ENCODE data around the gene NR4A1.
A peak's percentile ranks its signal among the peaks of the same experiment; 100 is the strongest.

Gene NR4A1

DNA sequence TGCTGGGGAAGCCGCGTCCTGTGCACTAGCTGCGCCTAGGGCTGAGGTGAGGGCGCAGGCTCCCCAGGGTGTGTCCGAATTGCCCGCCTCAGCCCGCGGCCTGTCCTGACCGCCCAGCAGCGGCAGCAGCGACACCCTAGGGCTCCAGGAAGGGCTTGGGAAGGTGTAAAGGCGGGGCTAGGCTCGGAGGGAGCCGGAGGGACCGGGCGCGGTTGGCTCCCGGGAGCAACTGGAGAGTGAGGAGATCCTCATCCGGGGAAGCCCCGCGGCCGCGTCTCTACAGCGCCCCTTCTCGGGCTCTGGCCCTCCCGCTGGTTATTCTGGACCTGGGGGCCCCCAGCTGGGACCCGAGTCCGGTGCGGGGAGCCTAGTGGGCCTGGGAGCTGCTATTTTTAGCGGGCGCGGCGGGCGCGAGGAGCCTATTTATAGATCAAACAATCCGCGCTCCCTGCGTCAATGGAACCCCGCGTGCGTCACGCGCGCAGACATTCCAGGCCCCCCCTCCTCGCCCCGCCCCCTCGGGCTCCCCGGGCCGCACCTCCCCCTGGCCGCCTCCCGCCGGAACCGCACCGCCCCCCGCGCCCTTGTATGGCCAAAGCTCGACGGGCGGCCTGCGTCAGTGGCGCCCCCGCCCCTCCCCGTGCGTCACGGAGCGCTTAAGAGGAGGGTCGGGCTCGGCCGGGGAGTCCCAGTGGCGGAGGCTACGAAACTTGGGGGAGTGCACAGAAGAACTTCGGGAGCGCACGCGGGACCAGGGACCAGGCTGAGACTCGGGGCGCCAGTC, at the start of gene NR4A1:
TSS of gene NR4A1 (plus strand) at position 685 of the 784 bp plus-strand sequence. CDS start 2,887 bp downstream, outside the sequence.
- peak; percentile 96 for DNase-seq (ENCODE audit: low spot score)

DNA sequence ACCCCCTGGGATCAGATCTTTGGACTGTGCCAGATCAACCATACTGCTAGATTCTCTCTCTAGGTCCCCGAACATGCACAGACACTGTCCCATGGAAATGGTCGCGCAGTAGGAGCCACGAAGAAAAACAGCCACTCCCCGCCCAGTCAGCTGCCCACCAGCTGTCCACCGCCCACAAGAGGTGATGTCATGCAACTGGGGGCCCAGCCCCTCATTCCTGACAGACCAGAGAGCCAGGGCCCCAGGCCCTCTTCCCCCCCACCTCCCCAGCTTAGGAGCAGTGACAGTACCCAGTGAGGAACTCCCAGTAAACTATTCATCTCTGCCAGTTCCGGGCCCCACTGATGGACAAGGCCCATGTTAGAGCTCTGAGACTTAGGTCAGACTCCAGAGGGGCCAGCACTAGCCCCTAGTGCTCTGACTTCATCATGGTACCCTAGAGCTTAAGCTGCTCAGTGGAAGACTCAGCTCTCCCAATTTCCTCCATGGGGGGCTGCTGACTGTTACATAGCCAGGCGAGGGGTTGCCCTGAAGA, 48.2 kb upstream of the NR4A1 start:
- DNase-seq (ENCODE audit: low spot score) = no peak

DNA sequence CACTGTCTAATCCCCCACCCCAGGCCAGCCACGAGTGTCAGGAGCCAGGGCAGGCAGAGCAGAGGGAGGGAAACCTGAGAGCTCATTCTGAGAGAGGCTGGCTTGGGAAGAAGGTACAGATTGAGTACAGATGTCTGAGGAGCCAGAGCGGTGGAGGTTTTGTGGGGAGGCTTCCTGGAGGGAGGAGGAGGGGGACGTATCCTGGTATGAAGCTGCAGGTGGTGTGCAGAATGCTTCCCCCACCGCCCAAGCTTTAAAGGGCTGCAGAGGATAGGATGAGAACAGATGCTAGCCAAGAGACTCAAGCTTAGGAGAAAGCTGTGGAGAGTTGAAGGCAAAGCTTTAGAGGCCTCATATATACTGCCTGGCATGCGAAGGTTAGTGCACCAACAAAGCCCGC, 47.7 kb upstream of the NR4A1 start:
- no peak for DNase-seq (ENCODE audit: low spot score)

DNA sequence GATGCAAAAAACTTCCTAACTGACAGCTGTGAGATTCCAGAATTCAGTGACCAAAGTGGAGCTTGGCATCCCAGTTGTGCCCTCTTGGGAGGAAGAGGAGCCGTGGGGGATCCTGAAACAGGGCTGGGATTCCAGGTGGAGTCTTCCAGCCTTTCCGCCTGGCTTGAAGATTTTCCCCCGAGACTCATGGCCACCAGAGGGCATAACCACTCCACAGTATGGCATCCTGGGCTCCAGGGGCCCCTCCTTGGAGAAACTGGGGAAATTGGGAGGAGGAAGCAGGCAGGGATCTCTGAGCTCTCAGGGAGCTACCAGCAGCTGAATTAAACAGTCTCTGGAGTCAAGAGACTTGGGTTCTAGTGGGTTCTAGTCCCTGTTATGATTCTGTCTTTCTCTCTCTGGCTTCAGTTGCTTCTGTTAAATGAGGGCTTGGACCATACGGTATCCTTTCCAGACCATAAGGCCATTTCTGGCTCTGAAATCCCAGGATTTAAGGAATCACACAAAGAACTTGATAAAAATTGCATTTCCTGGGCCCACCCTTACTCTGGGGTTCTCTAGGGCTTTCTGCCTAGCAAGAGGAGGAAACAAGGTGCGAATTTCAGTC, 47.1 kb upstream of the NR4A1 start:
- DNase-seq (ENCODE audit: low spot score) = peak; percentile 75

DNA sequence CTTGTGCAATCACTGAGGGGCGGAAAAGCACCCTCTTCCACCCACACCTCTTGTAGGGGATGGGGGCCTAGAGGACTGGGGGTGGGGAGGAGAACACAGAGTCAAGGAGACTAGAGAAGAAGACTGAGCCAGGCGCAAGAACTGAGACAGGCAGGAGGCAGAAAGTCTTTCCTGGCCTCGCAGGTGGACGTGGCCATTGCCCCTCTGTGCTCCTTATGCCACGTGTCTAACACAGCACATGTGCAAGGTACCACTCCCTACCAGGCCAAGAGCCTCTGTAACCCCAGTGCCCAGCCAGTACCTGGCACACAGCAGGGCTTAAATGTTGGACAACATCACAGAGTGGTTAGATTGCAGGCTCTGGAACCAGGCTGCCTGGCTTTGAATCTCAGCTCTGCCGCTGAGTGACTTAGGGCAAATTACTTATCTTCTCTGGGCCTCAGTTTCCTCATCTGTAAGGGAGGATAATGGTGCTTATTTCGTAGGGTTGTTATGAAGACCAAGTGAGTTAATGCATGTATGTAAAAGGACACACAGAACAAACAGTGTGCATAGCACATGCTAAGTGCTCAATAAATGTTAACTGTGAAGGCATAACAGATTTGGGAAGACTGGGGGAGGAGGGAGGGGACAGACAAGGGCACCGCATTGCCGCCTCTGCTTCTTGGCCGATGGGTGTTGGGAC, 45.9 kb upstream of the NR4A1 start:
- DNase-seq (ENCODE audit: low spot score) = no peak

DNA sequence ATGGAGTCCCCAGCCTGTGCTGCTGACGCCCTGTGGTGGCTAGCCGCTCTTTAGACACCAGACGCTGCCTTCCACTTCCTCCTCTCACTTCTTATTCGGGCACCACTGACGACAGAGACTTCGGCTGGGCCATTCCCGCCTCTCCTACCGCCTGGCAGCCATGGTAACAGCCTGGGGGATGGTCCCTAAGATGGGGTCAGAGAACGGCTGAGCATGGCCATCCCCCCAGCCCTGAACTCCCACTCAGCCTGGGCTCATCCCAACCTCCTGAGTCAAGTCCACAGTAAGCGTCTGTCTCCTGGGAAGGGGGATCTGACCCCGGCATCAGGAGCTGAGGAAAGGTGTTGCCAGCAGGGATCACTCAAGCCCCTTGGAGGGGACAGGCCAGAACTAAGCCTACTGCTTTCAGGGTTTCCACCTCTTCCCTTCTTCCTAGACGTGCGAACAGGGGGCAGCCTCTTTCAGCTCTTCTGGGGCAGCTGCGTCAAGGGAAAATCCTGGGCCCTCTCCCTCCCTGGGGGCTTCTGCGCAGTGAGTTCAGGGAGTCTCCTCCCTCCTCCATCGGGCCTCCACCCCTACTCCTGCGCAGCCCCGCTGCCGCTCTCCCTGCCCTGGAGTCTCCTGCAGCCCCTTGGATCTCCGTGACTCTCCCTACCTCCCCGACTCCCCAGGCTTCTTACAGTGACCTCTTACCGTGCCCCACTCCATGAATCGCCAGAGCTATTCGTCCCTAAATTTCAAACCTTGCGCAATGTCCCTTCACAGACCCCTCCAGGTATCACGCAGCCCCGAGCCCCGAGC, 45.1 kb upstream of the NR4A1 start:
- peak; percentile 50 for DNase-seq (ENCODE audit: low spot score)

DNA sequence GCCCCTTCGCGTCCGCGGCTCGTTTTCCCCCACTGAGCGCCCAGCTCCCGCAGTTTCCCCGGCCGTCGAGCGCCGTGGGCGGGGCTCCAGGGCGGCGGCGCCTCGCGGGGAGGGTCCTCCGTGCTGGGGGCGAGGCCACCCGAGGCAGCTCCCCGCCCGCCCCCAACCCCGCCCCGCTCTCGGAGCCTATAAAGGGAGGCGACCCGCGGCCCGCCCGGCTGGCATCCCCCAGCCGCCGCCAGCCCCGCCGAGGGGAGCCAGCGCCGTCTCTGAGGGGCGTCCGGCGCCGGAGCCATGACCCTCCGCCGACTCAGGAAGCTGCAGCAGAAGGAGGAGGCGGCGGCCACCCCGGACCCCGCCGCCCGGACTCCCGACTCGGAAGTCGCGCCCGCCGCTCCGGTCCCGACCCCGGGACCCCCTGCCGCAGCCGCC, 44.5 kb upstream of the NR4A1 start, which contains the start of gene TAMALIN:
TSS of gene TAMALIN (plus strand) at position 221 of the 432 bp plus-strand sequence. CDS start at position 295, 74 bp downstream.
- DNase-seq (ENCODE audit: low spot score) = peak; percentile 87

DNA sequence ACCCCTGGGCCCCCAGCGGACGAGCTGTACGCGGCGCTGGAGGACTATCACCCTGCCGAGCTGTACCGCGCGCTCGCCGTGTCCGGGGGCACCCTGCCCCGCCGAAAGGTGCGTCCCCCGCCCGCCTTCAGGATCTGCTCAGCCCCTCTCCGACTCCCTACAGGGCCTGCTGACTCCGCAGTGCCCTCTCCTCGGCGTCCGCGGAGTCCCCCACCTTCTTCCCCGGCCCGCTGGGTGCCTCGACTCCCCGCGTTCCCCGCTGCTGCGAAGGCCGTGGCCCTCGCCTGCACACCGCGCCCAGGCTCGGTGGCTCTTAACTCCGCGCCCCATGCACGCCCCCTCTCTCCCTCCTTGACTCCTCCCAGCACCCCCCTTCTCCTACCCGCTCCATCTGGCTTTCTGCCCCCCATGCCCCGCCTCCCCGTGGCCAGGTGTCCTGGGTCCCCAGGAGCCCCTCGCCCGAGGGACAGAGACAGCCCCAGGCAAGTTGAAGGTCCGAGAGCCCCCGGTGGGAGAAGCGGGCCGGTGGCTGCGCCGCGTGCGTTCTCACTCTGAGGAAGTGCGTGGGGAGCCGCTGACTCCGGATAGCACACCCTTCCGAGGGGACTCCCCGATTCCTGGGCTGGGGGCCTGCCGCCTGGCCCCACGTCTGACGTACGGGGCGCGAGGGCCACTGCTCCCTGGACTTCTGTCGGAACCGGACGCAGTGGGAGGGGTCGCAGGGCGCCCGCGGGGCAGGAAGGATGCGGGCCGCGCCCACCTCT, 43.9 kb upstream of the NR4A1 start:
- peak; percentile 43 for DNase-seq (ENCODE audit: low spot score)

DNA sequence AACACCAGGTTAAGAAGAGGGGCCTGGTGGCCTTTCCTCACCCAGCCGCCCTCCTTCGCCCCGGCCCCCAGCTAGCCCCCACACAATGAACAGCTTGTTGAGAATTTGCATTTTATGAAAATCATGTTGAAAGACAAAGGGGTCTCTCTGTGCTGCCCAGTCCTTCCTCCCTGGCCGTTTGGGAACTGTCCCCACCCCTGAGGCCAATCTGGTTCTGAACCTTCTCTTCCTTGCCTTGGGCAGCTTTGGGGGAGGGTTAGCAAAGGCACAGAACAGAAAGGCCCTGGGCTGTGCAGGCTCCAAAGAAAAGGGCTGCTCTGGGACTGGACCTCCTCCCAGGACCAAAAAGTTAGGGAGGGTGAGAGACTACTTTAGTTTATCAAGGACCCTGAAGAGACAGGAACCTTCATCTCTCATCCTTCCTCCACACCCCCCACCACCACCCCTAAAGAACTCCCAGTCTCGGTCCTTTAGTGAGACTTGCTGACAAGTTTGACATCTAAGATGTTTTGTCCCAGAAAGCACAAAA, 43.2 kb upstream of the NR4A1 start:
- no peak for DNase-seq (ENCODE audit: low spot score)

DNA sequence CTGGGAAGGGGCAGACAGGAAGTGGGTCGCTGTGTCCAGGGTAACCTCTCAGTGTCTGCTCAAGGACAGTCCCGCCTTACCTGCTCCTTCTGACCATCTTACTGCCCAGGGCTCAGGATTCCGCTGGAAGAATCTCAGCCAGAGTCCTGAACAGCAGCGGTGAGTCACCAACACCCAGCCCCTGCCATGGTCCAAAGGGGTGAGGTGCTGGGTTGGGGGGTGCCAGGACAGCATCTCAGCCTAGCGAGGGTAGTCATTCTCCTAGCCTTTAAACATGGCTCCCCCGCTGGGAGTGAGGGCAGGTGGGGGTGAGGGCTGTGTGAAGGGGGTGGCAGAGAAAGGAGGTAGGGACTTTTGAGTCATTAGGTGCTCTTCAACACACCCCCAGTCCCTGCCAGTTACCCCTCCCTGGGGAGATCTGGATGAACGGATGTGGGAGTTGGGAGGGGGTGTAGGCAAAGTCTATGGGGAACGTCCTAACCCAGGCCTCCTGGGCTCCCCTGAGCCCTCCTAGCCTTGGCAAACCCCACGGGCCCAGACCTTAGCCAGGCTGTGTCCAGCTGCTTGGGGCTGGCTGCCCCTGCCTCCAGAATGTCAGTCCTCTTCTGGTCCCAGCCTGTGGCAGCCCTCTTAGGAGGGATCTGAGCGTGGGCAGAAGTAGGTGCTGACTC, 42.0 kb upstream of the NR4A1 start:
- no peak for DNase-seq (ENCODE audit: low spot score)

DNA sequence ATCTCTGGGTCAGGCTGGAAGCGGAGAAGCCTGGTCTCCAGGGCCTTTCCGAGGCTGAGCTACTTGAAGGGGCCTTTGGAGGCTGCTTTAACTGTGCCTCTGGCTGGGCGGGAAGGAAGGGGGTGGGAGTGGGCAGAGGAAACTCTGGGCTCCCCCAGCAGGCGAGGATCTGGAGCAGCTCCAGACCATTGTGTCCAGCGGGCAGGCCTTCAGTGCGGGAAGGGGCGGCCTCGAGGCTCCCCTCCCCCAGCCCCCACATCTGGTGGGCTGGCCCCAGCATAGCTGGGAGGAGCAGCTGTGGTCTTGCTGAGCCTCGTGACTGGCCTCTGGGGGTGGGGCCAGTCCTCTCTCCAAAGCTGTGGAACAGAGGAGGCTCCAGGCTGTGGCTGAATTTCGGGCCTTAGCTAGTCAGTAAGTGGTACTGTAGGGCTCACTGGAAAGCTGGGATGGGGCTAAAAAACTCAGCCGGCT, 41.1 kb upstream of the NR4A1 start:
- peak; percentile 90 for DNase-seq (ENCODE audit: low spot score)

DNA sequence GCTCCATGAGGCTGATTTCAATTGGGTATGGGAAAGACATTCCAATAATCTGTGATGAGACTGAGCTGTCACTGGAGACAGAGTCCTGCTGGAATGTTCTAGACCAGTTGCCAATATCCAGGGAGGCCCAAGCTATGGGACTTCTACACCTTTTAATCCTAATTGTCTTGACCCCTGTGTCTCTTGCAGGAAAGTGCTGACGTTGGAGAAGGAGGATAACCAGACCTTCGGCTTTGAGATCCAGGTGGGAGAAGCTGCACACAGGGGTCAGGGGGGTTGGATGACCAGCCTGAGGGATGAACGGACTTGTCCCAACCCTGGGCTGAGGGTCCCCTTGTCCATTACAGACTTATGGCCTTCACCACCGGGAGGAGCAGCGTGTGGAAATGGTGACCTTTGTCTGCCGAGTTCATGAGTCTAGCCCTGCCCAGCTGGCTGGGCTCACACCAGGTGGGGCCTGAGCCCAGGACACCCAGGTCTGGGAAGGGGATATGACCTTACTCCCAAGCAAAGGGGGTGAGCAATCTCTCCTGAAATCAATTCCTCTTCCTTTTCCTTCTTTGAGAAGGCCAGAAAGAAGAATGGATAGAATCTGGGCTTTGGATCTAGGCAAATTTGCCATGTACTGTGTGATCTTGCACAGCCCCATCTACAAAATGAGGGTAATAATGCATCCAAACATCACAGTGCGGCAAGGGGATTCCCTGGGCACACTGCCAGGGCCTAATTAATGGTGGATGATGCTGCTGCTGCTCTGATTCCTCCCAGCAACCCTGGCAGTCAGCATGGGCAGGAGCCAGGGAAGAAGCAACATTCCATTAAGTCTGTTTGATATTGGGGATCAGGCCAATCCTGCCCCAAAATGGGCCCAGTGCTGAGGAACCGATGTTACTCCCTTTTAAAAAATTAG, 40.3 kb upstream of the NR4A1 start:
- no peak for DNase-seq (ENCODE audit: low spot score)

DNA sequence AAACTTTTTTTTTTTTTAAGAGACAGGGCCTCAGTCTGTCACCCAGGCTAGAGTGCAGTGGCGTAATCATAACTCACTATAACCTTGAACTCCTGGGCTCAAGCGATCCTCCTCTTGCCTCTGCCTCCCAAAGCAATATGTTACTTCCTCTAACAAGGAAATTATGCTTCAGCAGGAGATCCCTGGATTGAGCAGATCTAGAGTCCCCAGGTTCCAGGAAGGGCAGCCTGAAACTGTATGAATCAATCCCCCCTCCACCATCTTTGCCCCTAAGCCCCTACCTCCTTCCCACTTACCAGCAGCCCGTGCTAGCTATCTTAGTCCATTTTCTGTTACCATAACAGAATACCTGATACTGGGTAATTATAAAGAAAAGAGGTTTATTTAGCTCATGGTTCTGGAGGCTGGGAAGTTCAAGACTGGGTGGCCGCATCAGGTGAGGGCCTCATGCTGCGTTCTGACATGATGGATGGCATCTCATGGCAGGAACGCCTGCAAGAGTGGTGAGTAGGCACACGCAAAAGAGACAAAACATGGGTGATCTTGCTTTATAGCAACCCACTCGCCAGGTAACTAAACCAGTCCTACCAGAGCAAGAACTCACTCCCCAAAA, 39.5 kb upstream of the NR4A1 start:
- DNase-seq (ENCODE audit: low spot score) = no peak

DNA sequence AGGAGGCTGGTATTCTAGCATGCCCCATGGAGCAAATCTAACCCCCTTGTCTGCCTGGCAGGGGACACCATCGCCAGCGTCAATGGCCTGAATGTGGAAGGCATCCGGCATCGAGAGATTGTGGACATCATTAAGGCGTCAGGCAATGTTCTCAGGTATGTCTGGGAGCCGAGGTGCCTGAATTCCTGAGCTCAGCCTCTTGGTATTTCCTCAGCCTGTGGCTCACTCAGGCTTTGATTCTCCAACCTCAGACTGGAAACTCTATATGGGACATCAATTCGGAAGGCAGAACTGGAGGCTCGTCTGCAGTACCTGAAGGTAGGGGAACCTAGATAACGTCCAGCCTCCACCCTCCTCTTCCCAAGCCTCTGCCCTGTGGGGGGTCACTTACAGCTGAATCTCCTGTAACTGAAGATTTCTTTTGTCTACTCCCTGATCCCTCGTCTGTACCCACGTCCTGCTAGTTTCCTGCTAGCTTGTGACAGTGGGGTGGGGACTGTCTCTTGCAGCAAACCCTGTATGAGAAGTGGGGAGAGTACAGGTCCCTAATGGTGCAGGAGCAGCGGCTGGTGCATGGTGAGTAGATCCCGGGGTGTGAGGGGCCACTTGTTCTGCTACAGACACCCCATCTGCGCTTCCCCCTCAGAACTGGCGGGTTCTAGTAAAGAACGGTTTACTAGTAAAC, 37.5 kb upstream of the NR4A1 start:
- DNase-seq (ENCODE audit: low spot score) = no peak

DNA sequence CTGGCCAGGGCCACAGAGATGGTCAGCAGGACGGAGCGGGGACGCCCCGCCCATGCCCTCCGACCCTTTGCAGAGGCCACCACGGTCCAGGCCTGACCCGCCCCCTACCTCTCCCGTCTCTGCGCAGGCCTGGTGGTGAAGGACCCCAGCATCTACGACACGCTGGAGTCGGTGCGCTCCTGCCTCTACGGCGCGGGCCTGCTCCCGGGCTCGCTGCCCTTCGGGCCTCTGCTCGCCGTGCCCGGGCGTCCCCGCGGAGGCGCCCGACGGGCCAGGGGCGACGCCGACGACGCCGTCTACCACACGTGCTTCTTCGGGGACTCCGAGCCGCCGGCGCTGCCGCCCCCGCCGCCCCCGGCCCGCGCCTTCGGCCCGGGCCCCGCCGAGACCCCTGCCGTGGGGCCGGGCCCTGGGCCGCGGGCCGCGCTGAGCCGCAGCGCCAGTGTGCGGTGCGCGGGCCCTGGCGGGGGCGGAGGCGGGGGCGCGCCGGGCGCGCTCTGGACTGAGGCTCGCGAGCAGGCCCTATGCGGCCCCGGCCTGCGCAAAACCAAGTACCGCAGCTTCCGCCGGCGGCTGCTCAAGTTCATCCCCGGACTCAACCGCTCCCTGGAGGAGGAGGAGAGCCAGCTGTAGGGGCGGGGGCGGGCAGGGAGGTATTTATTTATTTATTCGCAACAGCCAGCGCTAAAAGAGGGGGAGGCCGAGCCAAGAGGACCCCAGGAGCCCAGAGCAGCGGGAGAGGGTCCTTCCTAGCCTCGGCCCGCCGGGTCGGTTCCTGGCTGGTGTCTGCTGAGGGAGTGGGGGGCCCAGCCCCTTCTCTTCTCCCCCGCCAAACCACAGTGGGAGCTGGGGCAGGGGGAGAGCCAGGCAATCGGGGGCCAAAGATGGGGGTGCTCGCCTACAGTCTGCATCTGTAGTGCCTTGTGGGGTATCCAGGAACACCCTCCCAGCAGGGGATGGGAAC, 36.4 kb upstream of the NR4A1 start:
- DNase-seq (ENCODE audit: low spot score) = peak; percentile 79

DNA sequence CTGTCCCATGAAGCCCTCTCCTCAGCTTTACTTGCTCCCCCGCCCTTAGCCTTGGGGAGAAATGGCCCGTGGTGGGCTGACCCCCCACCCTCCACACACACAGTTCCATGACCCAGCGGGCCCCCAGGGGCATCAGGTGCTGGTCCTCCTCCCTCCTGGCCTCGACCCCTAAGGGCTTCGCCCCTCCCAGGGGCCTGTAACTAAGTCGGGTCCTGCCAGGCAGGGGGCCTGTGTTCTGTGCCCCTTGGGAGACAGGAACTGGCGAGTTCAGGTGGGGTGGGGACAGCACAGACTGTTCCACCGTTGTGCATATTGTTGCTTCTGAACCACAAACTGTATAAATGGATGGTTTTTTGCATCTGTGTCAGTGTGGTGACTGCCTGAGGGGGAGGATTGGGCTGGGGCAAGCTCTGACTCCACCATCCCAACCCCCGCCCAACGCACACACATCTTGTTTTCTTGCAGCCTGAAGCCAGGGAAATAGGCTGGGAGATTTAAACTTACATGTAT, 35.7 kb upstream of the NR4A1 start:
- no peak for DNase-seq (ENCODE audit: low spot score)
